ENCODE measurements around the gene GPR17. TPM values are rescaled to one million over a fixed set of nuclear protein-coding genes. Genes with fewer than 3 reads are reported as not detected.

GPR17 gene
- total and polyA plus RNA-seq, 12 donors, result 0.11 to 2.0 (median 0.35) TPM; not detected in 8

DNA sequence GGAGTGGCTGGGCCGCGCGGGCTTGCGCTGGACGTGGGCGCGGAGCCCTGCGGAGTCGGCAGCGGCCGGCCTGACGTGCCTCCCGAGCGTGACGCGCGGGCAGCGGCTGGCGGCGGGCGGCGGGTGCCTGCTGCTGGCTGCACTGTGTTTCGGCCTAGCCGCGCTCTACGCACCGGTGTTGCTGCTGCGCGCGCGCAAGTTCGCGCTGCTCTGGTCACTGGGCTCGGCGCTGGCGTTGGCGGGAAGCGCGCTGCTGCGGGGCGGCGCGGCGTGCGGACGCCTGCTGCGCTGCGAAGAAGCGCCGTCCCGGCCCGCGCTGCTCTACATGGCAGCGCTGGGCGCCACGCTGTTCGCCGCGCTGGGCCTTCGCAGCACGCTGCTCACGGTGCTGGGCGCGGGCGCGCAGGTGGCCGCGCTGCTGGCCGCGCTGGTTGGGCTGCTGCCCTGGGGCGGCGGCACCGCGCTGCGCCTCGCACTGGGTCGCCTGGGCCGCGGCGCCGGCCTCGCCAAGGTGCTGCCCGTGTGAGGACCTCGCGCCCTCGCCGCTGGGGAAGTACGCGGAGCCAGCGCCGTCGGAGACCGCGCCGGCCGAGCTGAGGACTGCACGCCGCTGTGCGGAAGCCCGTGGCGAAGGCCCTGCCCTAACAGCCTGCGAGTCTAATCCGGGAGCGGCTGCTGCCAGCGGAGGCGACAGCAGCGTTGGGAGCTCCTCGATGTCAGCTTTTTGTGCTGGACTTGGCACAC, 55.9 kb downstream of the GPR17 start:
- intact Hi-C loops (cut with DNase I), result loop anchor here in 1 of 2 donors (10.0 kb wide), 1 partner anchor 113 kb away; the partner anchor contains the start of gene WDR33
- Histone ChIP-seq H3K4me1 (replicated peaks in 1 of 2) (peaks cover 6 to 23% of the 10 kb centered on the region in 2 donors), H3K36me3 (replicated peaks in 1 of 2) (peaks cover 0 to 3% of the 10 kb centered on the region in 2 donors), H3K4me3 (peak overlapping the region; percentile 31 to 94 (median 48)), H3K27me3 (no peaks in the 10 kb centered on the region), H3K27ac (peak overlapping the region; percentile 81 to 100 (median 94)), H3K9me3 (replicated peaks in 1 of 3) (no peaks in the 10 kb centered on the region)
- WGBS, 4 donors, result 0 to 1% (median 0%) methylated on average over 7 to 108 of the region's 108 CpGs
- TF ChIP-seq, protein P1, sequence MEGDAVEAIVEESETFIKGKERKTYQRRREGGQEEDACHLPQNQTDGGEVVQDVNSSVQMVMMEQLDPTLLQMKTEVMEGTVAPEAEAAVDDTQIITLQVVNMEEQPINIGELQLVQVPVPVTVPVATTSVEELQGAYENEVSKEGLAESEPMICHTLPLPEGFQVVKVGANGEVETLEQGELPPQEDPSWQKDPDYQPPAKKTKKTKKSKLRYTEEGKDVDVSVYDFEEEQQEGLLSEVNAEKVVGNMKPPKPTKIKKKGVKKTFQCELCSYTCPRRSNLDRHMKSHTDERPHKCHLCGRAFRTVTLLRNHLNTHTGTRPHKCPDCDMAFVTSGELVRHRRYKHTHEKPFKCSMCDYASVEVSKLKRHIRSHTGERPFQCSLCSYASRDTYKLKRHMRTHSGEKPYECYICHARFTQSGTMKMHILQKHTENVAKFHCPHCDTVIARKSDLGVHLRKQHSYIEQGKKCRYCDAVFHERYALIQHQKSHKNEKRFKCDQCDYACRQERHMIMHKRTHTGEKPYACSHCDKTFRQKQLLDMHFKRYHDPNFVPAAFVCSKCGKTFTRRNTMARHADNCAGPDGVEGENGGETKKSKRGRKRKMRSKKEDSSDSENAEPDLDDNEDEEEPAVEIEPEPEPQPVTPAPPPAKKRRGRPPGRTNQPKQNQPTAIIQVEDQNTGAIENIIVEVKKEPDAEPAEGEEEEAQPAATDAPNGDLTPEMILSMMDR (IDR thresholded peaks at IDR 0.05), result peak in 3 of 6 experiments; percentile 25 to 60 (median 38)
- no peak for TF ChIP-seq POLR2A (IDR thresholded peaks at IDR 0.05)
- DNase-seq, result peak; percentile 71 to 87 (median 81)

Other genes with a start within 250 kb of the GPR17 start
- not detected for gene PROC, start 227.7 kb upstream of the GPR17 start, total RNA-seq
- gene PROC, start 227.7 kb upstream of the GPR17 start, polyA plus RNA-seq, result under 1 TPM in 2 of 3 donors, not detected in 1; 0.10 to 0.16 TPM
- gene IWS1, start 119.7 kb upstream of the GPR17 start, total RNA-seq, result 10 to 100 TPM; 17.8 to 51.9 (median 23.0) TPM
- 10 to 100 TPM; 21.7 to 39.0 (median 32.9) TPM for gene IWS1, start 119.7 kb upstream of the GPR17 start, polyA plus RNA-seq
- gene MYO7B, start 110.5 kb upstream of the GPR17 start, total RNA-seq, result under 1 TPM in 8 of 9 donors, not detected in 1; 0.13 to 0.96 (median 0.27) TPM
- 1 to 10 TPM in 1 of 3 donors, under 1 TPM in 2; 0.16 to 1.5 (median 0.84) TPM for gene MYO7B, start 110.5 kb upstream of the GPR17 start, polyA plus RNA-seq
- 10 to 100 TPM in 7 of 9 donors, 1 to 10 TPM in 2; 1.4 to 32.3 (median 15.7) TPM for gene LIMS2, start 29.4 kb downstream of the GPR17 start, total RNA-seq
- gene LIMS2, start 29.4 kb downstream of the GPR17 start, polyA plus RNA-seq, result 100 to 1,000 TPM in 2 of 3 donors, 1 to 10 TPM in 1; 3.8 to 142 (median 107) TPM
- gene SFT2D3, start 55.3 kb downstream of the GPR17 start, total RNA-seq, result 10 to 100 TPM in 3 of 9 donors, 1 to 10 TPM in 6; 5.1 to 12.2 (median 6.8) TPM
- 1 to 10 TPM; 4.3 to 8.5 (median 5.4) TPM for gene SFT2D3, start 55.3 kb downstream of the GPR17 start, polyA plus RNA-seq
- 10 to 100 TPM; 13.8 to 59.8 (median 44.2) TPM for gene WDR33, start 165.0 kb downstream of the GPR17 start, total RNA-seq
- gene WDR33, start 165.0 kb downstream of the GPR17 start, polyA plus RNA-seq, result 10 to 100 TPM; 15.0 to 42.7 (median 15.1) TPM
- gene POLR2D, start 212.0 kb downstream of the GPR17 start, total RNA-seq, result 10 to 100 TPM; 10.9 to 45.3 (median 27.5) TPM
- 10 to 100 TPM in 2 of 3 donors, 1 to 10 TPM in 1; 9.6 to 28.6 (median 10.5) TPM for gene POLR2D, start 212.0 kb downstream of the GPR17 start, polyA plus RNA-seq
- 10 to 100 TPM in 6 of 9 donors, 1 to 10 TPM in 3; 7.2 to 18.3 (median 11.7) TPM for gene AMMECR1L, start 239.8 kb downstream of the GPR17 start, total RNA-seq
- gene AMMECR1L, start 239.8 kb downstream of the GPR17 start, polyA plus RNA-seq, result 10 to 100 TPM; 12.5 to 16.2 (median 14.5) TPM

Data from adrenal gland (tissue), 12 donors.